ENCODE data around the gene OR10G3. TPM values are rescaled to one million over a fixed set of nuclear protein-coding genes. Genes with fewer than 3 reads are reported as not detected.

Gene OR10G3
- total RNA-seq, 2 experiments from 2014 or later = not detected

GRCh38 chr14:21539189-21539940, 40.5 kb downstream of the OR10G3 start:
- intact Hi-C loops (cut with micrococcal nuclease; ENCODE audit: unreplicated experiment) = no loop called here
- Histone ChIP-seq H3K36me3 (ENCODE audit: insufficient read depth, low read length) (no peaks in the 10 kb centered on the region), H3K27ac (ENCODE audit: low read depth, low read length, poor library complexity, severe bottlenecking) (no peak overlapping the region), H2AFZ (ENCODE audit: low read length) (no peak overlapping the region), H3K4me3 (ENCODE audit: low read depth, low read length, poor library complexity, severe bottlenecking) (no peak overlapping the region), H4K20me1 (ENCODE audit: insufficient read depth, low read length) (no peaks in the 10 kb centered on the region), H3K79me2 (ENCODE audit: insufficient read depth, low read depth, low read length) (no peaks in the 10 kb centered on the region), H3K4me1 (ENCODE audit: insufficient read depth, low read length, poor library complexity, severe bottlenecking) (peaks cover 30% of the 10 kb centered on the region), H3K4me2 (ENCODE audit: low read length) (no peak overlapping the region), H3K9me3 (ENCODE audit: low read length) (no peaks in the 10 kb centered on the region), H3K9me2 (ENCODE audit: insufficient read depth, low read length) (no peaks in the 10 kb centered on the region)
- BruUV-seq (replicated peaks) = no TSS peak
- ChIA-PET POLR2A (interaction anchor here (3.0 kb wide), 1 partner anchor 13 kb away, joined by 13 read pairs; the partner anchor contains the start of gene SALL2), CTCF (ENCODE audit: unreplicated experiment) (no interaction called here)
- no peak for TF ChIP-seq EZH2phosphoT487 (IDR thresholded peaks at IDR 0.05; ENCODE audit: borderline replicate concordance, low read depth, low read length)
- TF ChIP-seq CTCF (conservative IDR thresholded peaks at IDR 0.05; ENCODE audit: low read length) = no peak
- no peak for DNase-seq (ENCODE audit: low spot score)

DNA sequence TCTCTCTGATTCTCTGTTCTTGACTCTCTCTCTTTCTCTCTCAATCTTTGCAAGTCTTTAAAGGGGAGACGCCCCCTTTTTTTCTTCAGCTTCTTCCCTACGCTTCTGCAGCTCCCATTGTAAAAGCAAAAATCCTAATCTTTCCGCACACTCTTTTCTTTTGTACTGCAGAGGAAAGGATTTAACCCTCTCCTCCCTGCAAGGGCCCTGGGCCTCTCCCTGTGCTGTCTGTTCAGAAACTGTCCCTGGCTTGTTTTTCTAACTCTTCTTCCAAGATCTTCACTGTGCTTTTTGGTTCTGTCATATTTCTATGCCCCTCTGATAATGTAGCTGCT, 42.8 kb downstream of the OR10G3 start:
- Histone ChIP-seq H3K4me1 (ENCODE audit: insufficient read depth, low read length, poor library complexity, severe bottlenecking) (peaks cover 23% of the 10 kb centered on the region), H3K9me3 (ENCODE audit: low read length) (no peaks in the 10 kb centered on the region), H4K20me1 (ENCODE audit: insufficient read depth, low read length) (no peaks in the 10 kb centered on the region), H3K4me3 (ENCODE audit: low read depth, low read length, poor library complexity, severe bottlenecking) (no peak overlapping the region), H3K36me3 (ENCODE audit: insufficient read depth, low read length) (no peaks in the 10 kb centered on the region), H3K27ac (ENCODE audit: low read depth, low read length, poor library complexity, severe bottlenecking) (no peak overlapping the region), H3K4me2 (ENCODE audit: low read length) (no peak overlapping the region), H3K79me2 (ENCODE audit: insufficient read depth, low read depth, low read length) (no peaks in the 10 kb centered on the region), H2AFZ (ENCODE audit: low read length) (no peak overlapping the region), H3K9me2 (ENCODE audit: insufficient read depth, low read length) (no peaks in the 10 kb centered on the region)
- CTCF ChIA-PET (ENCODE audit: unreplicated experiment) = no interaction called here
- BruUV-seq (replicated peaks) = no TSS peak
- no peak for DNase-seq (ENCODE audit: low spot score)
- TF ChIP-seq CTCF (conservative IDR thresholded peaks at IDR 0.05; ENCODE audit: low read length) (no peak), EZH2phosphoT487 (IDR thresholded peaks at IDR 0.05; ENCODE audit: borderline replicate concordance, low read depth, low read length) (no peak)
- POLR2A ChIA-PET = interaction anchor here (0.6 to 3.0 kb wide), 4 partner anchors 8 to 37 kb away, joined by 4 to 13 read pairs (median 6); partner anchors contain the start of gene SALL2
- intact Hi-C loops (cut with micrococcal nuclease; ENCODE audit: unreplicated experiment) = no loop called here

- no peaks in the 10 kb centered on the region for H3K36me3 ChIP-seq (ENCODE audit: insufficient read depth, low read length)
- H3K4me3 ChIP-seq (ENCODE audit: low read depth, low read length, poor library complexity, severe bottlenecking) = no peak overlapping the region
- no peaks in the 10 kb centered on the region for H4K20me1 ChIP-seq (ENCODE audit: insufficient read depth, low read length)
- no peak for DNase-seq (ENCODE audit: low spot score)
- intact Hi-C loops (cut with micrococcal nuclease; ENCODE audit: unreplicated experiment) = no loop called here
- H3K4me2 ChIP-seq (ENCODE audit: low read length) = no peak overlapping the region
- CTCF ChIA-PET (ENCODE audit: unreplicated experiment) = no interaction called here
- H3K4me1 ChIP-seq (ENCODE audit: insufficient read depth, low read length, poor library complexity, severe bottlenecking) = peaks cover 23% of the 10 kb centered on the region
- H2AFZ ChIP-seq (ENCODE audit: low read length) = no peak overlapping the region
- BruUV-seq (replicated peaks) = no TSS peak
- TF ChIP-seq CTCF (conservative IDR thresholded peaks at IDR 0.05; ENCODE audit: low read length) = no peak
- no peak for TF ChIP-seq EZH2phosphoT487 (IDR thresholded peaks at IDR 0.05; ENCODE audit: borderline replicate concordance, low read depth, low read length)
- H3K27ac ChIP-seq (ENCODE audit: low read depth, low read length, poor library complexity, severe bottlenecking) = no peak overlapping the region
- no peaks in the 10 kb centered on the region for H3K9me3 ChIP-seq (ENCODE audit: low read length)
- no peaks in the 10 kb centered on the region for H3K9me2 ChIP-seq (ENCODE audit: insufficient read depth, low read length)
- POLR2A ChIA-PET = interaction anchor here (0.6 to 1.4 kb wide), 4 partner anchors 8 to 38 kb away, joined by 4 to 7 read pairs (median 4); partner anchors contain the start of gene SALL2
- H3K79me2 ChIP-seq (ENCODE audit: insufficient read depth, low read depth, low read length) = no peaks in the 10 kb centered on the region
Observed at GRCh38 chr14:21536418-21537089, 43.3 kb downstream of the OR10G3 start.
